GM19468 (cell line): ENCODE measurements around the gene GCH1.
"Not testable (repeated sequence)": the region's sequence is repeated elsewhere in the genome, so short reads cannot be mapped to it uniquely, and the experiment has no call there.

Source experiments
- ATAC-seq: cut with Tn5 transposase; IDR thresholded peaks from one replicate; pipeline ENCODE4 v1.9.1; 2021; ENCODE audit warnings: mild to moderate bottlenecking, moderate library complexity, moderate number of reproducible peaks; ENCODE audit not compliant: unreplicated experiment; ENCODE audit errors: extremely low read depth

Gene GCH1

DNA sequence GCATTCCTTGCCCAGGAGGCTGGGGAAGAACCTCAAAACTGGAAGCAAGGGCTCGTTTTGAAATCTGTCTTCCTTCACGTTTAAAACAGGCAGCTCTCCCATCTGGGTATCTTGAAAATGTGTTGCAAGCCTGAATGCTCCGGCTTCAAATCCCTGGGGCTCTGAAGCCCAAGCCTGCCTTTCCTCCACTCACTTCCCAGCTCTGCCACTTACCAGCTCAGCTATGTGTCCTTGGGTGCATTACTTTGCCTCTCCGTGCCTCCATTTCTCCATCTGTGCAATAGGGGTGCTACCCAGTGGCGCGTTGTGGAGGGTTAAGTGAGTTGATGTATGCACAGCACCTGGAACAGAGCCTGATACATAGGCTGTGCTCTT is 97.6 kb downstream of the GCH1 start:
- no peak for ATAC-seq

GRCh38 chr14:54804538-54805041 is 98.0 kb downstream of the GCH1 start:
- no peak for ATAC-seq

GRCh38 chr14:54803926-54804537 is 98.6 kb downstream of the GCH1 start:
- ATAC-seq: no peak

DNA sequence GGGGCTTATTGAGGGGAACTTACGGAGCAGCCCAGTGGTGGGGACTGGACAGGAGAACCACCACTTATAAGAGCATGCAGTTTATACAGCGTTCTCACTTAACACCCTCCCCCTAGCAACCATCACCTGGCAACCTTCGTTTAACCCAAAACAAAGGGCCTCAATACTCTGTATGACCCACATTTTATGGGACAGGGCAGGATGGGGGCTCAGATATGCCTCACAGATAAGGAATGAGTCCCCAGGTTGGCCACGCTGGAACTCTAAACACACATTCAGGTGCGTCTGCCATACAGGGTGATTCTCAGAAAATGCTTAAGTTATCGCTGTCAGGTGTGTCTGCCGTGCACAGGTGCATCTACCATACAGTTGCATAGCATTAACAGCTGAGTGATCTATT is 99.2 kb downstream of the GCH1 start:
- ATAC-seq: no peak

GRCh38 chr14:54801482-54801881 is 101.1 kb downstream of the GCH1 start:
- ATAC-seq: not testable (repeated sequence)

DNA sequence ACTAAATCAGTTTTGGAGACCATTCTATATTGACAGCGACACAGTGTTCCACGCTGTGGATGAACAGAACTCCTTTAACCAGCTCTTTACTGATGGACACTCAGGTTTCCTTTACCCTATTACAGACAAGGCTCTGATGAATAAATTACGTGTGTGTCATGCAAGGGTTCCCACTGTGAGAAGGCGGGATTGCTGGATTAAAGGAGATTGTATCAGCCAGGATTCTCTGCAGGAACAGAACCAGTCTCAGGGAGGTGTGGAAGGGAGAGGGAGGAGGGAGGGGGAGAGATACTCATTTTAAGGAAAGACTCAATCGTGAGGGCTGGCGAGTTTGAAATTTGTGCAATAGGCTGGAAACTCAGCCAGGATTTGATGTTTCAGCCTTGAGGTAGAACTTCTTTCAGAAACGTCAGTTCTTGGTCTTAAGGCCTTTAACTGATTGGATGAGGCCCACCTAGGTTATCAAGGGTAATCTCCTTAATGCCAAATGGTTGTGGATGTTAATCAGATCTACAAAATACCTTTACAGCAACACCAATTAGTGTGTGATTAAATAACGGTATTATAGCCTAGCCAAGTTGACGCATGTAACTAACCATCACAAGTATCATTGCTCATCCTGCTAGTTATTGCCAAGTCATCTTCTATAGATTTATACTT is 104.0 kb downstream of the GCH1 start:
- ATAC-seq: no peak

GRCh38 chr14:54797986-54798385 is 104.6 kb downstream of the GCH1 start:
- ATAC-seq: no peak

DNA sequence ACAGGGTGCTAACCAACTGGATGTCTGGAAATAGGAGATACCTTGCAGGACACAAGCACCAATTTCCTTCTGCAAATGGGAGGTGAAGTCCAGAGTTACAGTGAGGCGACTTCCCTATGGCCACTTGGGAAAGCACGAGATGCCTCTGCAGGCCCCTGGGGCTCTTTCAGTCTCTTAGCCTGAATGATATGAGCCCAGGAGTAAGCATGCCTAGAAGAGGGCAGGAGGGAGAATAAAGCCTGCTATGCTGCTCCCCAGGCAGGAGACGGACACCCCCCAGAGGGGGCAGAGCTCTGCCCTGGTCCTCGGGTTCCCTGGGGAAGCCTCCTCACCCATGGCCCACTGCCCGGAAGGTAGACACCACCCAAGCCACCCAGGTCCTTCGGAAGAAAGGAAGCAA is 105.1 kb downstream of the GCH1 start:
- no peak for ATAC-seq

GRCh38 chr14:54796961-54797360 is 105.7 kb downstream of the GCH1 start:
- ATAC-seq: no peak

DNA sequence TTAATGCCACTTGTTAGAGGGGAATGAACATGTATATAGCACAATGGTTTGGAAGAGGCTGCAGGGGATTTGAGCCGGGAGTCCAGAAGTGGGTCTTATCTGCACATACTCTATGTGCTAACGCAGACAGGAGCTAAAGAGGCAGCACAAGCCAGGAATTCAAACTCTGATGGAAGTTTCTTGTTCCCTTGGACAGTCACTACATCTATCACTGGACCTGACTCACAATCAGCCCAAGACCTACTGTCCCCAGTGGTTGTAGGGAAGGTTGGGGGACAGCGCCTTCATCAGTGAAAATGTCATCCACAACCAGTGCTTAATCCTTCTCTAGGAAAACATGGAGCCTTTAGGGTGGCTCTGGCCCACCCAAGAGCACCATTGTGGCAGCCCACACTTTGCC is 107.8 kb downstream of the GCH1 start:
- ATAC-seq: no peak

DNA sequence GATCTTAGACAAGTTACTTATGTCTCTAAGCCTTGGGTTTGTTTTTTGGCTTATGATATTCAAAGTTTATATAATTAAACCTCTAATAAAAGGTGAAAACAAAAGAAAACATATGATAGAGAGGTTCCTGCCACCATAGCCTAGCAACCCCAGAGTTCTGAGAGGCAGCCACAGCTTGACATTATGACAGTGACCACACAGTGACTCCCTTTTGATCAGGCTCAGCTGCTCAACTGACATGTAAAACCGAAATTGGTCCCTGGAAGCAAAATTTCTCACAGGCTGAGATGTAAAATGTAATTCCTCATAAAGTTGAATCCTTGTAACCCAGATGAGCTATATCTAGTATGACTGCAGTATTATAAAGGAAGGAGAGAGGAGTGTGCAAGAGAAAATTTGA is 108.5 kb downstream of the GCH1 start:
- no peak for ATAC-seq

GRCh38 chr14:54792288-54792687 is 110.3 kb downstream of the GCH1 start:
- ATAC-seq: no peak
